ENCODE data around the gene NAP1L5. TPM values are rescaled to one million over a fixed set of nuclear protein-coding genes. Genes with fewer than 3 reads are reported as not detected.

The NAP1L5 gene
- total RNA-seq, 2 donors from 2014 or later, result 1.2 to 1.5 TPM

DNA sequence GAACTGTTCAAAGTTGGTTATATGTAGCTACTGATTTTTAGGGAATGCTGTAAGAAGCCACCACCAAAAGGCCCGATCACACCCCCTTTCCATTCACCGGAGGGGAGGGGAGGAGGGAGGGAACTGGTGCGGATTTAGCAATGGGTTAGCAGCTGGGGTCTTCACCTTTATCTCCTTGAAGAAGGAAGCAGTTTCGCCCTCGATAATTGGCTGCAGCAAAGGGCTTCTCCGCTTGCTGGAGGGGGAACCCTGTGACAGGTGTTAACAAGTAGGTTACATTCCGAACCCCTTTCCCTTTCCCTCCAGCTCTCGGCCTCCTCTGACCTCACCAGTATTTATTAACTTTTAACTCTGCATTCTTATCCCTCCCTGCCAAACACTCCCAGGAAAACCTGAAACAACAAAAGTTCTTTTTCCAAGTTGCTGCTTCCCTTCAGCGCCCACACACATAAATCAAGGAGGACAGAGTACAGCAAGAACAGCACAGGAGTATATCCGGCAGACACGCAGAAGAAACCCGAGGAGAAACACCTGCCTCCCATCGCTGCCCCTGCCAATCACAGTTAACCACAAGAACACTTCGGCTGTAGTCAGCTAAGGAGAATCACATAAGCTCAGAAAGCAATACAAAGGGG lies 39.8 kb upstream of the NAP1L5 start:
- no peak overlapping the region for H3K4me3 Mint-ChIP-seq
- H3K9ac ChIP-seq (ENCODE audit: extremely low read depth, low read length, poor library complexity, severe bottlenecking), result no peak overlapping the region
- H3K27me3 ChIP-seq (ENCODE audit: control insufficient read depth, insufficient read depth, low read length, poor library complexity, severe bottlenecking), result no peaks in the 10 kb centered on the region
- H3K27ac Mint-ChIP-seq, result no peak overlapping the region
- H3K36me3 ChIP-seq (ENCODE audit: control insufficient read depth, insufficient read depth, low read length), result no peaks in the 10 kb centered on the region
- TF ChIP-seq, protein P1, sequence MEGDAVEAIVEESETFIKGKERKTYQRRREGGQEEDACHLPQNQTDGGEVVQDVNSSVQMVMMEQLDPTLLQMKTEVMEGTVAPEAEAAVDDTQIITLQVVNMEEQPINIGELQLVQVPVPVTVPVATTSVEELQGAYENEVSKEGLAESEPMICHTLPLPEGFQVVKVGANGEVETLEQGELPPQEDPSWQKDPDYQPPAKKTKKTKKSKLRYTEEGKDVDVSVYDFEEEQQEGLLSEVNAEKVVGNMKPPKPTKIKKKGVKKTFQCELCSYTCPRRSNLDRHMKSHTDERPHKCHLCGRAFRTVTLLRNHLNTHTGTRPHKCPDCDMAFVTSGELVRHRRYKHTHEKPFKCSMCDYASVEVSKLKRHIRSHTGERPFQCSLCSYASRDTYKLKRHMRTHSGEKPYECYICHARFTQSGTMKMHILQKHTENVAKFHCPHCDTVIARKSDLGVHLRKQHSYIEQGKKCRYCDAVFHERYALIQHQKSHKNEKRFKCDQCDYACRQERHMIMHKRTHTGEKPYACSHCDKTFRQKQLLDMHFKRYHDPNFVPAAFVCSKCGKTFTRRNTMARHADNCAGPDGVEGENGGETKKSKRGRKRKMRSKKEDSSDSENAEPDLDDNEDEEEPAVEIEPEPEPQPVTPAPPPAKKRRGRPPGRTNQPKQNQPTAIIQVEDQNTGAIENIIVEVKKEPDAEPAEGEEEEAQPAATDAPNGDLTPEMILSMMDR (conservative IDR thresholded peaks at IDR 0.05), result no peak
- H3K36me3 Mint-ChIP-seq (ENCODE audit: low read depth), result no peaks in the 10 kb centered on the region
- H3K9me3 ChIP-seq (ENCODE audit: control insufficient read depth, low read length), result no peaks in the 10 kb centered on the region
- H3K27ac ChIP-seq (ENCODE audit: low read depth, low read length), result no peak overlapping the region
- 82 to 96% methylated on average over 5 to 14 of the region's 14 CpGs for WGBS, 2 experiments (ENCODE audit: insufficient coverage in 1 of 2, insufficient read length in 1 of 2)
- no peaks in the 10 kb centered on the region for H3K9me3 Mint-ChIP-seq
- H3K4me3 ChIP-seq (ENCODE audit: low read length), result no peak overlapping the region
- DNase-seq, result peak; percentile 65
- H3K27me3 Mint-ChIP-seq (ENCODE audit: insufficient read depth), result no peaks in the 10 kb centered on the region
- no peaks in the 10 kb centered on the region for H3K4me1 ChIP-seq (ENCODE audit: control insufficient read depth, insufficient read depth, low read length)
- peaks cover 9% of the 10 kb centered on the region for H3K4me1 Mint-ChIP-seq

DNA sequence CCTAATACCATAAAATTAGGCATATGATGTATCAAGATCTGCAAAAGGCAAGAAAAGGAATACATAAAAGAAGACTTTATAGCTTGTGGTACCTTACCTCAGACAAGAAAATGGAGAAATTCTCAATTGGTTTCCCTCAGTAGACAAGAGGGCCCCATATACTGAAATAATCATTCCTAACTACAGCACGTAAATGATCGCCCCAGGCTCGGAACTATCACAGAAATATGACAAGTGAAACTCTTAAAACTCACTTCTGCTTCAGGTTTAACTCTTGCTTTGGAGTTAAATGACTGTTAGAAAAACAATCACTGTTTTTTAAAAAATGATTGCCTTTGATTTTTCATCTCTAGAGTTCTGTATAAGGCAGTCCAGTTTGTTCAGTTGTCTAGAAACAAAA lies 38.6 kb upstream of the NAP1L5 start:
- TF ChIP-seq, protein P1 (conservative IDR thresholded peaks at IDR 0.05), result no peak
- Mint-ChIP-seq H3K9me3 (no peaks in the 10 kb centered on the region), H3K4me3 (no peak overlapping the region), H3K36me3 (ENCODE audit: low read depth) (peaks cover under 1% of the 10 kb centered on the region), H3K27me3 (ENCODE audit: insufficient read depth) (no peaks in the 10 kb centered on the region), H3K27ac (no peak overlapping the region), H3K4me1 (peaks cover 9% of the 10 kb centered on the region)
- 82 to 96% methylated on average over 2 to 3 of the region's 3 CpGs for WGBS, 2 experiments (ENCODE audit: insufficient coverage in 1 of 2, insufficient read length in 1 of 2)
- no peak overlapping the region for H3K9ac ChIP-seq (ENCODE audit: extremely low read depth, low read length, poor library complexity, severe bottlenecking)
- H3K4me3 ChIP-seq (ENCODE audit: low read length), result no peak overlapping the region
- DNase-seq, result no peak
- H3K27ac ChIP-seq (ENCODE audit: low read depth, low read length), result no peak overlapping the region
- no peaks in the 10 kb centered on the region for H3K36me3 ChIP-seq (ENCODE audit: control insufficient read depth, insufficient read depth, low read length)
- no peaks in the 10 kb centered on the region for H3K27me3 ChIP-seq (ENCODE audit: control insufficient read depth, insufficient read depth, low read length, poor library complexity, severe bottlenecking)
- no peaks in the 10 kb centered on the region for H3K9me3 ChIP-seq (ENCODE audit: control insufficient read depth, low read length)
- no peaks in the 10 kb centered on the region for H3K4me1 ChIP-seq (ENCODE audit: control insufficient read depth, insufficient read depth, low read length)

DNA sequence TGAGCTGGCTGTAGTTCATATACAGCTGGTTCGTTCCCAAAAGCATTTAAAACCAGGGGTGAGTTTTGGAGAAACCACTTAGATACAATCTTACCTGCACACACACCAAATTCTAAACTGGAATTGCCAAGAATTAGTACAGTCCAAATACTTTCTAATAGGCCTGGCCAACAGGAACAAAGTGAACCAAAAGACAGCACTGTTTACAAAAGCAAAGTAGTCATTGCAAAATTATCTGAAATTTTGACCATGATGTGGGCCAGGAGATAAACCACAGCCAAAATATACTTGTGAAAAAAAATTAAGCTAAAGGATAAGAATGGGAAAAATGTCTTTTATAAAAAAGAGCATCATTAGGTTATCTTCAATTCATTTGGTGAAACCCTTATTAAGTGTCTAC lies 37.9 kb upstream of the NAP1L5 start:
- H3K27ac Mint-ChIP-seq, result no peak overlapping the region
- 86% methylated on average over 1 of the region's 1 CpG; no CpG with 5 or more reads in 1 of the 2 experiments for WGBS, 2 experiments (ENCODE audit: insufficient coverage in 1 of 2, insufficient read length in 1 of 2)
- DNase-seq, result no peak
- Histone ChIP-seq H3K9ac (ENCODE audit: extremely low read depth, low read length, poor library complexity, severe bottlenecking) (no peak overlapping the region), H3K36me3 (ENCODE audit: control insufficient read depth, insufficient read depth, low read length) (no peaks in the 10 kb centered on the region), H3K27ac (ENCODE audit: low read depth, low read length) (no peak overlapping the region), H3K27me3 (ENCODE audit: control insufficient read depth, insufficient read depth, low read length, poor library complexity, severe bottlenecking) (no peaks in the 10 kb centered on the region), H3K9me3 (ENCODE audit: control insufficient read depth, low read length) (no peaks in the 10 kb centered on the region), H3K4me1 (ENCODE audit: control insufficient read depth, insufficient read depth, low read length) (no peaks in the 10 kb centered on the region), H3K4me3 (ENCODE audit: low read length) (no peak overlapping the region)
- H3K36me3 Mint-ChIP-seq (ENCODE audit: low read depth), result peaks cover 8% of the 10 kb centered on the region
- H3K27me3 Mint-ChIP-seq (ENCODE audit: insufficient read depth), result no peaks in the 10 kb centered on the region
- H3K4me1 Mint-ChIP-seq, result peaks cover 9% of the 10 kb centered on the region
- TF ChIP-seq, protein P1 (conservative IDR thresholded peaks at IDR 0.05), result no peak
- no peaks in the 10 kb centered on the region for H3K9me3 Mint-ChIP-seq
- no peak overlapping the region for H3K4me3 Mint-ChIP-seq

All from endodermal cell (in vitro differentiated cells).